ENCODE measurements around the gene NEGR1. TPM values are rescaled to one million over a fixed set of nuclear protein-coding genes. Genes with fewer than 3 reads are reported as not detected.

Gene NEGR1
- total RNA-seq, 4 donors from 2014 or later, result 7.0 to 10.0 (median 8.1) TPM

DNA sequence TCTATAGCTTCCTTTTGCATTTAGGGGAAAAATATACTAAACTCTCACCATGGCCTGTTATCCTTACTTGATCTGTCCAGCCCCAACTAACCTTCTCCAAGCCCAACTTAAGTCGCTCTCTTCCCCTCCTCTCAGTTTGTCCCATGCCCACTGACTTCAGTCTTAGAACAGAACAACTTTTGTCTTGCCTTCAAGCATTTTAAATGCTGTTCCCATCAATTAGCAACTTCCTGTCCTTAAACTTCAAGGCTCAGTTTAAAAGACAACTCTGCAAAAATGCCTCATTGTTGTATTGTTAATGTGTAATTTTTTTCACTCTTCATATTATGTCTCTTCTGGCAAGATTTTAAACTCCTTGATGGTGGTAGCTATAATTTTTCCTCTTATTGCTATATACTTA is 526.9 kb downstream of the NEGR1 start:
- intact Hi-C loops (cut with DNase I; ENCODE audit: low total_unique reads) (no loop called here), in situ Hi-C loops (cut with MboI; ENCODE audit: low pct_ligation_motif_present in 1 of 4, low pct_unique_long_range_greater_than_20kb in 1 of 4, low sequenced_read_pairs in 3 of 4) (no loop called here)
- H3K27me3 ChIP-seq, result no peaks in the 10 kb centered on the region
- H3K9me3 ChIP-seq, result no peaks in the 10 kb centered on the region
- 85 to 91% methylated on average over 1 of the region's 1 CpG for WGBS, 2 donors (ENCODE audit: low coverage in 1 of 2)
- no peak for DNase-seq
- no peak overlapping the region for H3K27ac ChIP-seq
- H3K4me1 ChIP-seq, result peaks cover 0 to 4% (median 1%) of the 10 kb centered on the region in 4 donors
- H3K4me3 ChIP-seq, result no peak overlapping the region
- TF ChIP-seq, protein P1, sequence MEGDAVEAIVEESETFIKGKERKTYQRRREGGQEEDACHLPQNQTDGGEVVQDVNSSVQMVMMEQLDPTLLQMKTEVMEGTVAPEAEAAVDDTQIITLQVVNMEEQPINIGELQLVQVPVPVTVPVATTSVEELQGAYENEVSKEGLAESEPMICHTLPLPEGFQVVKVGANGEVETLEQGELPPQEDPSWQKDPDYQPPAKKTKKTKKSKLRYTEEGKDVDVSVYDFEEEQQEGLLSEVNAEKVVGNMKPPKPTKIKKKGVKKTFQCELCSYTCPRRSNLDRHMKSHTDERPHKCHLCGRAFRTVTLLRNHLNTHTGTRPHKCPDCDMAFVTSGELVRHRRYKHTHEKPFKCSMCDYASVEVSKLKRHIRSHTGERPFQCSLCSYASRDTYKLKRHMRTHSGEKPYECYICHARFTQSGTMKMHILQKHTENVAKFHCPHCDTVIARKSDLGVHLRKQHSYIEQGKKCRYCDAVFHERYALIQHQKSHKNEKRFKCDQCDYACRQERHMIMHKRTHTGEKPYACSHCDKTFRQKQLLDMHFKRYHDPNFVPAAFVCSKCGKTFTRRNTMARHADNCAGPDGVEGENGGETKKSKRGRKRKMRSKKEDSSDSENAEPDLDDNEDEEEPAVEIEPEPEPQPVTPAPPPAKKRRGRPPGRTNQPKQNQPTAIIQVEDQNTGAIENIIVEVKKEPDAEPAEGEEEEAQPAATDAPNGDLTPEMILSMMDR (IDR thresholded peaks at IDR 0.05), result no peak
- TF ChIP-seq POLR2A (IDR thresholded peaks at IDR 0.05) (no peak), EP300 (IDR thresholded peaks at IDR 0.05; ENCODE audit: low read depth) (no peak), POLR2AphosphoS5 (IDR thresholded peaks at IDR 0.05) (no peak)
- no peaks in the 10 kb centered on the region for H3K36me3 ChIP-seq

DNA sequence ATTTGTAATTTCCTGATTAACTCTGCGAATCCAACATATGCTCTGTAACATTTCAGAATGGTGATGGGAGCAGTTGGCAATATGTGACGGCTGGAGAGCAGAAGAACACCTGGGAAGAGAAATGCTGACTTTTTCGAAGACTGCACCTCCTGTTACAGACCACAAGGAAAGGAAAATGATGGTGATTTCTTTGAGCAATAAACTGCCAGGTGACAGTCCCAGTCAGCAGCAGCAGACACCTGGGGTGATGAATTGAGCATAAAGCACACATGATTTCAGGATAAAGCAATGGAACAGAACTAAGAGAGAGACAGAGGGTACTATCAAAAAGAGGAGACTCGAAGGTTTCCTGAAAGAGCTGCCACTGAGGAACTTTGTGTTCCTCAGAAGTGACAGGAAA is 528.6 kb downstream of the NEGR1 start:
- WGBS, 2 donors (ENCODE audit: low coverage in 1 of 2), result 44 to 53% methylated on average over 3 to 4 of the region's 4 CpGs
- no peak overlapping the region for H3K27ac ChIP-seq
- H3K36me3 ChIP-seq, result no peaks in the 10 kb centered on the region
- peaks cover 0 to 3% (median 0%) of the 10 kb centered on the region in 4 donors for H3K4me1 ChIP-seq
- H3K27me3 ChIP-seq, result no peaks in the 10 kb centered on the region
- intact Hi-C loops (cut with DNase I; ENCODE audit: low total_unique reads), result no loop called here
- TF ChIP-seq POLR2AphosphoS5 (IDR thresholded peaks at IDR 0.05) (no peak), POLR2A (IDR thresholded peaks at IDR 0.05) (no peak), EP300 (IDR thresholded peaks at IDR 0.05; ENCODE audit: low read depth) (no peak)
- TF ChIP-seq, protein P1 (IDR thresholded peaks at IDR 0.05), result no peak
- DNase-seq, result no peak
- in situ Hi-C loops (cut with MboI; ENCODE audit: low pct_ligation_motif_present in 1 of 4, low pct_unique_long_range_greater_than_20kb in 1 of 4, low sequenced_read_pairs in 3 of 4), result no loop called here
- no peaks in the 10 kb centered on the region for H3K9me3 ChIP-seq
- H3K4me3 ChIP-seq, result no peak overlapping the region

DNA sequence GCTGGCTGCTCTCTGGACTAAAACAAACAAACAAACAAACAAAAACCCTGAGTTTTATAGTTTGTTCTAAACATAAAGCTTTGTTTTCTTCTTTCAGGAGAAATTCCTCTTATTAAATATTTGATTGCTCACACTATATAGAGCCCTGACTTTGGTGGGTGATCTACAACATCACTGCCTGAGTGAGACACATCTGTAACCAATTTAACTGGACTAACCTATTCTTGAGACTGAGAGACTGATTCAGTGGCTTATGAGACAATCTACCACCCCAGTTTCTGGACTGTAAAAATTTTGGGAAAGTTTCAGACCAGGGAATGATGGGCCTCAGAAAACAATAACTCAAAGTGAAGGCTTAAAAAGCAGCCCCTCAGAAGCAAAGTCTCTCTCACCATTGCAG is 537.0 kb downstream of the NEGR1 start:
- H3K4me3 ChIP-seq, result no peak overlapping the region
- in situ Hi-C loops (cut with MboI; ENCODE audit: low pct_ligation_motif_present in 1 of 4, low pct_unique_long_range_greater_than_20kb in 1 of 4, low sequenced_read_pairs in 3 of 4) (no loop called here), intact Hi-C loops (cut with DNase I; ENCODE audit: low total_unique reads) (no loop called here)
- TF ChIP-seq, protein P1 (IDR thresholded peaks at IDR 0.05), result no peak
- no peak for TF ChIP-seq POLR2A (IDR thresholded peaks at IDR 0.05)
- no peak for TF ChIP-seq EP300 (IDR thresholded peaks at IDR 0.05; ENCODE audit: low read depth)
- no peak for TF ChIP-seq POLR2AphosphoS5 (IDR thresholded peaks at IDR 0.05)
- peaks cover 0 to 7% (median 0%) of the 10 kb centered on the region in 4 donors for H3K4me1 ChIP-seq
- H3K27ac ChIP-seq, result no peak overlapping the region
- H3K9me3 ChIP-seq, result no peaks in the 10 kb centered on the region
- DNase-seq, result no peak
- H3K36me3 ChIP-seq, result no peaks in the 10 kb centered on the region
- H3K27me3 ChIP-seq, result no peaks in the 10 kb centered on the region

DNA sequence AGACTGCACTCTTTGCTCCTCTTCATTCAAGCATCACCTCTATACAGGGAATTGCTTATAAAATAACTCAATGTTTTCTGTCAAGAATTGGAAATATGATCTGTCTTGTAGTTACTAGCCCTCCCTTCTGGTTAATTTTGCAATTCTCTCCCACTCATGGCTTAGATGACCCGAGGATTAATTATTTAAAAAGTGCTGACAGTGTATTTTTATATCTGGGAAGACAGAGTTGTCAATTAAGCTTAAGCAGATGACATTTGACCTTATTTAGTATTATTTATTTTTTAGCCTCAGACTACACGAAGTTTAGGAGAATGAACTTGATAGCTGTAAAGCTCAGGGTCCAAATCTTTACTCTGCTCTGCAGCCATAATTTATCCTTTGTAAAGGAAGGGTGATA is 538.5 kb downstream of the NEGR1 start:
- Histone ChIP-seq H3K9me3 (no peaks in the 10 kb centered on the region), H3K4me3 (no peak overlapping the region), H3K4me1 (peaks cover 0 to 7% (median 0%) of the 10 kb centered on the region in 4 donors), H3K36me3 (no peaks in the 10 kb centered on the region), H3K27ac (no peak overlapping the region), H3K27me3 (no peaks in the 10 kb centered on the region)
- WGBS, 2 donors (ENCODE audit: low coverage in 1 of 2), result 56 to 65% methylated on average over 2 of the region's 2 CpGs
- DNase-seq, result no peak
- no peak for TF ChIP-seq POLR2AphosphoS5 (IDR thresholded peaks at IDR 0.05)
- TF ChIP-seq EP300 (IDR thresholded peaks at IDR 0.05; ENCODE audit: low read depth), result no peak
- TF ChIP-seq, protein P1 (IDR thresholded peaks at IDR 0.05), result no peak
- TF ChIP-seq POLR2A (IDR thresholded peaks at IDR 0.05), result no peak
- intact Hi-C loops (cut with DNase I; ENCODE audit: low total_unique reads), result no loop called here
- in situ Hi-C loops (cut with MboI; ENCODE audit: low pct_ligation_motif_present in 1 of 4, low pct_unique_long_range_greater_than_20kb in 1 of 4, low sequenced_read_pairs in 3 of 4), result no loop called here

Data from transverse colon (tissue), 4 donors.